MM.1S (cell line): ENCODE measurements around the gene C4orf17.
"Not testable (repeated sequence)": the region's sequence is repeated elsewhere in the genome, so short reads cannot be mapped to it uniquely, and the experiment has no call there.

Experiments
- DNase-seq: peaks from one replicate; pipeline ENCODE4 v3.0.0-alpha.2; 2015
- H2AFZ ChIP-seq: fragments of 300-600 bp; sonication (generic); 2 replicates; pipeline ENCODE4 v1.6.0; 2016; ENCODE audit warnings: antibody characterized with exemption, low read length
- H3F3A ChIP-seq: fragments of 300-600 bp; sonication (generic); 2 replicates; pipeline ENCODE4 v1.6.1; 2016; ENCODE audit warnings: mild to moderate bottlenecking, antibody characterized with exemption, low read length, moderate library complexity, mixed read lengths; ENCODE audit not compliant: insufficient read depth
- H3K27ac ChIP-seq: fragments of 300-600 bp; sonication (generic); 2 replicates; pipeline ENCODE4 v1.5.1; 2016; ENCODE audit warnings: mild to moderate bottlenecking, low read length
- H3K27me3 ChIP-seq: fragments of 300-600 bp; sonication (generic); replicated peaks from 2 replicates; pipeline ENCODE4 v1.6.0; 2016; ENCODE audit warnings: low read length; ENCODE audit not compliant: insufficient read depth
- H3K36me3 ChIP-seq: fragments of 300-600 bp; sonication (generic); replicated peaks from 2 replicates; pipeline ENCODE4 v1.6.1; 2016; ENCODE audit warnings: mild to moderate bottlenecking, low read length, mixed read lengths; ENCODE audit not compliant: insufficient read depth
- H3K4me1 ChIP-seq: fragments of 300-600 bp; sonication (generic); 2 replicates; pipeline ENCODE4 v1.6.1; 2016; ENCODE audit warnings: low read length, mixed read lengths
- H3K4me2 ChIP-seq: fragments of 300-600 bp; sonication (generic); 2 replicates; pipeline ENCODE4 v1.6.0; 2016; ENCODE audit warnings: low read depth, low read length
- H3K4me3 ChIP-seq: fragments of 300-600 bp; sonication (generic); 2 replicates; pipeline ENCODE4 v1.5.1; 2016; ENCODE audit warnings: low read length, mixed read lengths
- H3K79me2 ChIP-seq: fragments of 300-600 bp; sonication (generic); 2 replicates; pipeline ENCODE4 v1.6.1; 2016; ENCODE audit warnings: mixed run types, low read length, mixed read lengths
- H3K9ac ChIP-seq: fragments of 300-600 bp; sonication (generic); 2 replicates; pipeline ENCODE4 v1.6.1; 2016; ENCODE audit warnings: low read length, mixed read lengths
- H3K9me2 ChIP-seq: fragments of 300-600 bp; sonication (generic); replicated peaks from 2 replicates; pipeline ENCODE4 v1.6.1; 2016; ENCODE audit warnings: mild to moderate bottlenecking, low read length, mixed read lengths; ENCODE audit not compliant: insufficient read depth
- H3K9me3 ChIP-seq: fragments of 300-600 bp; sonication (generic); replicated peaks from 2 replicates; pipeline ENCODE4 v1.6.1; 2016; ENCODE audit warnings: mild to moderate bottlenecking, low read length, mixed read lengths; ENCODE audit not compliant: insufficient read depth
- H4K20me1 ChIP-seq: fragments of 300-600 bp; sonication (generic); 2 replicates; pipeline ENCODE4 v1.6.1; 2016; ENCODE audit warnings: mild to moderate bottlenecking, low read length, moderate library complexity, mixed read lengths; ENCODE audit not compliant: insufficient read depth
- EZH2 ChIP-seq: fragments of 300-600 bp; sonication (generic); optimal IDR thresholded peaks from 2 replicates; pipeline ENCODE3; 2017; ENCODE audit warnings: low read depth, mild to moderate bottlenecking, antibody characterized with exemption, low read length, mixed read lengths
- EZH2phosphoT487 ChIP-seq: fragments of 300-600 bp; sonication (generic); IDR thresholded peaks from 2 replicates; pipeline ENCODE4 v1.6.1; 2018; ENCODE audit warnings: antibody characterized with exemption, low read length
- TF ChIP-seq, protein P1 (sequence below): fragments of 300-600 bp; sonication (generic); IDR thresholded peaks from 2 replicates; pipeline ENCODE4 v1.5.1; 2016; ENCODE audit warnings: antibody characterized with exemption, low read length, mixed read lengths

The C4orf17 gene

DNA sequence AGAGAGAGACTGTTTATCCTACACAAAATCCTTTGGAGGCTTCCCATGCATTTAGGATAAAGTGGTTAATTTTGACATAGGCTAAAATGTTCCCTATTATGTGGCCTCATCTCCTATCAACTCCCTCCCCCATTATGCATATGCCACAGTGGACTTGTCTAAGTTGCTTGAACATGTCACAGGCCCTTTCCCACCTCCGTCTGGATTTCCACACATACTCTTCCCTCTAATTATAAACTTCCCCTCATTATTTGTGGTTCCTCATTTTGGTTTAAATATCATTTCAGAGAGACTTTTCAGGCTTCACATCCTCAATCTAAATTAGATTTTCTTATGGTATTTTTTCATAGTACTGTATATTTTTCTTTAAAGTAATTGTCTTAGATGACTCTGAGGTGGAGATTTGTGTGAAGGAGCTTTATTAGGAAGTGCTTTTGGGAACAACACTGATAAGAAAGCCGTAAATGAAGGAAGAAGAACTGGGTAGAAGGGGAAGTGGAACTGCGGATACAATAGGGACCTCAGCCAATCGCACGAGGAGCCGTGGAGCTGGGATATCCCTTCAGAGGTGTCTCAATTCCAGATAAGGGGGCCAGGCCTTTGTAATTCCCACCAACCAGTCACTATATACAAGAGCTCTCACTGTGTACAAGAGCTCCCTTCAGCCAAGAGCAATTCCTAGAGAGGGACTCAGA is 7.9 kb downstream of the C4orf17 start:
- Histone ChIP-seq H3K27ac (no peak overlapping the region), H3K4me1 (no peaks in the 10 kb centered on the region), H4K20me1 (no peaks in the 10 kb centered on the region), H3F3A (no peaks in the 10 kb centered on the region), H3K79me2 (no peaks in the 10 kb centered on the region), H3K27me3 (no peaks in the 10 kb centered on the region), H3K9ac (no peak overlapping the region), H3K9me2 (no peaks in the 10 kb centered on the region), H3K36me3 (no peaks in the 10 kb centered on the region), H3K4me2 (no peak overlapping the region), H2AFZ (no peak overlapping the region), H3K4me3 (no peak overlapping the region), H3K9me3 (no peaks in the 10 kb centered on the region)
- DNase-seq: no peak
- no peak for TF ChIP-seq EZH2

DNA sequence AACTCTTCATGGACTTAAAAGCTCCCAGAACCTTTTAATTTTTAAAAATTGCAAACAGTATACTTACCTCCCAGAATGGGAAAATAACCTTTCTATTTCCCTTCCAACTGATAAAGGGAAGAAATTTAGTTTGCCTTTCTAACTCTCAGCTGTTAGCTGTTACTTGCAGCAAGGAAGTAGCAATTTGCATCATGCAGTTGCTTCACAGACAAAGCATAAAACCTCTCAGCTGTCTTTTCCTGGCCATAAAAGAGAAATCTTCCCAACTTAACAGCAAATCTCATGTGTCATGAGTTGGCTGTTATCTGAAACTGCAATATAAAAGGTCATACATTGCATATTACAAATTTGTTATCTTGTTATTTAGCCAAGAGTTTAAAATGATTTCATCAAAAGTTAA is 18.4 kb downstream of the C4orf17 start:
- Histone ChIP-seq H3F3A (no peaks in the 10 kb centered on the region), H3K36me3 (no peaks in the 10 kb centered on the region), H3K27ac (no peak overlapping the region), H4K20me1 (no peaks in the 10 kb centered on the region), H3K9ac (no peak overlapping the region), H3K9me2 (no peaks in the 10 kb centered on the region), H3K27me3 (no peaks in the 10 kb centered on the region), H3K4me3 (no peak overlapping the region), H3K79me2 (no peaks in the 10 kb centered on the region), H3K9me3 (no peaks in the 10 kb centered on the region), H3K4me2 (no peak overlapping the region), H2AFZ (no peak overlapping the region), H3K4me1 (no peaks in the 10 kb centered on the region)
- no peak for TF ChIP-seq EZH2
- TF ChIP-seq, protein P1, sequence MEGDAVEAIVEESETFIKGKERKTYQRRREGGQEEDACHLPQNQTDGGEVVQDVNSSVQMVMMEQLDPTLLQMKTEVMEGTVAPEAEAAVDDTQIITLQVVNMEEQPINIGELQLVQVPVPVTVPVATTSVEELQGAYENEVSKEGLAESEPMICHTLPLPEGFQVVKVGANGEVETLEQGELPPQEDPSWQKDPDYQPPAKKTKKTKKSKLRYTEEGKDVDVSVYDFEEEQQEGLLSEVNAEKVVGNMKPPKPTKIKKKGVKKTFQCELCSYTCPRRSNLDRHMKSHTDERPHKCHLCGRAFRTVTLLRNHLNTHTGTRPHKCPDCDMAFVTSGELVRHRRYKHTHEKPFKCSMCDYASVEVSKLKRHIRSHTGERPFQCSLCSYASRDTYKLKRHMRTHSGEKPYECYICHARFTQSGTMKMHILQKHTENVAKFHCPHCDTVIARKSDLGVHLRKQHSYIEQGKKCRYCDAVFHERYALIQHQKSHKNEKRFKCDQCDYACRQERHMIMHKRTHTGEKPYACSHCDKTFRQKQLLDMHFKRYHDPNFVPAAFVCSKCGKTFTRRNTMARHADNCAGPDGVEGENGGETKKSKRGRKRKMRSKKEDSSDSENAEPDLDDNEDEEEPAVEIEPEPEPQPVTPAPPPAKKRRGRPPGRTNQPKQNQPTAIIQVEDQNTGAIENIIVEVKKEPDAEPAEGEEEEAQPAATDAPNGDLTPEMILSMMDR: no peak
- TF ChIP-seq EZH2phosphoT487: no peak
- no peak for DNase-seq

DNA sequence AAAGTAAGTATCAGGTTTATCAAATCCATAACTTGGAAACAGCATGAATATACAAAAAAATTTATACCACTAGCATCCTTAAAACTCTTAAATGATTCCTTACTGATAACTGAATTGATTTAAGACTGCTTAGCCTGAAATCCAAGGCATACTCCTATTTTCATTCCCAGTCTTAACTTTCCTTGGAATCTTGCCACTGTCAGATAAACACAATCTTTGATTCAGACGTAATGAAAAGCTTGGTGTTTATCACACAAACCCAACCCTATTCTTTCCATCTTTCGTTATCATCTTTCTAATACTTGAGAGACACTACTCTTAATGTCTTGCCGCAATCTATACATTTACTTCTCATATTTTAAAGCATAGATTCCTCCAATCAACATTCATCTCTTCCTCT is 19.1 kb downstream of the C4orf17 start:
- H3K9me2 ChIP-seq: no peaks in the 10 kb centered on the region

DNA sequence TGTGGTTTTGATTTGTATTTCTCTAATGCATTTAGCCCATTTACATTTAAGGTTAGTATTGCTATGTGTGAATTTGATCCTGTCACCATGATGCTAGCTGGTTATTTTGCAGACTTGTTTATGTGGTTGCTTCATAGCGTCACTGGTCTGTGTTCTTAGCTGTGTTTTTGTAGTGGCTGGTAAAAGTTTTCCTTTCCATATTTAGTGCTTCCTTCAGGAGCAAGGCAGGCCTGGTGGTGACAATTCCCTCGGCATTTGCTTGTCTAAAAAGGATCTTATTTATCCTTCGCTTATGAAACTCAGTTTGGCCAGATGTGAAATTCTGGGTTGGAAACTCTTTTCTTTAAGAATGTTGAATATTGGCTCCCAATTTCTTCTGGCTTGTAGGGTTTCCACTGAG is 23.9 kb downstream of the C4orf17 start:
- H3K36me3 ChIP-seq, H3K4me1 ChIP-seq, DNase-seq: not testable (repeated sequence)

More for the DNA sequence above, 19.1 kb downstream of the C4orf17 start:
- Histone ChIP-seq H3K27ac (no peak overlapping the region), H2AFZ (no peak overlapping the region), H3K4me3 (no peak overlapping the region), H4K20me1 (no peaks in the 10 kb centered on the region), H3K4me1 (no peaks in the 10 kb centered on the region), H3K27me3 (no peaks in the 10 kb centered on the region), H3K36me3 (no peaks in the 10 kb centered on the region), H3K4me2 (no peak overlapping the region), H3K79me2 (no peaks in the 10 kb centered on the region), H3K9me3 (no peaks in the 10 kb centered on the region), H3K9ac (no peak overlapping the region), H3F3A (no peaks in the 10 kb centered on the region)
- TF ChIP-seq EZH2: no peak
- TF ChIP-seq, protein P1: no peak
- TF ChIP-seq EZH2phosphoT487: no peak
- DNase-seq: no peak

More for the DNA sequence above, 23.9 kb downstream of the C4orf17 start:
- not testable (repeated sequence) for H2AFZ ChIP-seq, H3K27ac ChIP-seq, H3K9me3 ChIP-seq, H3K27me3 ChIP-seq, H3K9ac ChIP-seq, H3K9me2 ChIP-seq, H3K4me2 ChIP-seq, H4K20me1 ChIP-seq, H3F3A ChIP-seq, H3K79me2 ChIP-seq, H3K4me3 ChIP-seq
